ENCODE data around the gene ATXN1.

The ATXN1 gene

GRCh38 chr6:16535564-16535963 lies 225.7 kb downstream of the ATXN1 start:
- Histone ChIP-seq H3K4me1 (peaks cover 0 to 4% (median 0%) of the 10 kb centered on the region in 4 donors), H3K27ac (no peak overlapping the region), H3K4me3 (no peak overlapping the region), H3K36me3 (no peaks in the 10 kb centered on the region), H3K9me3 (no peaks in the 10 kb centered on the region), H3K27me3 (no peaks in the 10 kb centered on the region)
- intact Hi-C loops (cut with DNase I; ENCODE audit: low total_unique reads) = no loop called here
- TF ChIP-seq CTCF (IDR thresholded peaks at IDR 0.05) = no peak
- no peak for DNase-seq

- Histone ChIP-seq H3K4me1 (peaks cover 0 to 4% (median 0%) of the 10 kb centered on the region in 4 donors), H3K4me3 (no peak overlapping the region), H3K9me3 (no peaks in the 10 kb centered on the region), H3K36me3 (no peaks in the 10 kb centered on the region), H3K27ac (no peak overlapping the region), H3K27me3 (no peaks in the 10 kb centered on the region)
- no peak for DNase-seq
- intact Hi-C loops (cut with DNase I; ENCODE audit: low total_unique reads) = no loop called here
- TF ChIP-seq CTCF (IDR thresholded peaks at IDR 0.05) = no peak
Observed at GRCh38 chr6:16533721-16534136, 227.5 kb downstream of the ATXN1 start.

- H3K27ac ChIP-seq = no peak overlapping the region
- DNase-seq = no peak
- no peaks in the 10 kb centered on the region for H3K27me3 ChIP-seq
- H3K36me3 ChIP-seq = no peaks in the 10 kb centered on the region
- no peaks in the 10 kb centered on the region for H3K9me3 ChIP-seq
- peaks cover 0 to 4% (median 0%) of the 10 kb centered on the region in 4 donors for H3K4me1 ChIP-seq
- no peak for TF ChIP-seq CTCF (IDR thresholded peaks at IDR 0.05)
- H3K4me3 ChIP-seq = no peak overlapping the region
- intact Hi-C loops (cut with DNase I; ENCODE audit: low total_unique reads) = no loop called here
Observed at GRCh38 chr6:16533210-16533609, 228.1 kb downstream of the ATXN1 start.

GRCh38 chr6:16527691-16528090 lies 233.6 kb downstream of the ATXN1 start:
- Histone ChIP-seq H3K27ac (no peak overlapping the region), H3K9me3 (no peaks in the 10 kb centered on the region), H3K36me3 (no peaks in the 10 kb centered on the region), H3K4me3 (no peak overlapping the region), H3K4me1 (peaks cover 0 to 10% (median 0%) of the 10 kb centered on the region in 4 donors), H3K27me3 (no peaks in the 10 kb centered on the region)
- no peak for TF ChIP-seq CTCF (IDR thresholded peaks at IDR 0.05)
- intact Hi-C loops (cut with DNase I; ENCODE audit: low total_unique reads) = no loop called here
- DNase-seq = no peak

- H3K36me3 ChIP-seq = peaks cover 0 to 14% (median 12%) of the 10 kb centered on the region in 3 donors
- H3K4me3 ChIP-seq = no peak overlapping the region
- intact Hi-C loops (cut with DNase I; ENCODE audit: low total_unique reads) = no loop called here
- H3K4me1 ChIP-seq = peaks cover 0 to 10% (median 5%) of the 10 kb centered on the region in 4 donors
- H3K27me3 ChIP-seq = no peaks in the 10 kb centered on the region
- no peak overlapping the region for H3K27ac ChIP-seq
- DNase-seq = no peak
- no peaks in the 10 kb centered on the region for H3K9me3 ChIP-seq
- TF ChIP-seq CTCF (IDR thresholded peaks at IDR 0.05) = no peak
Observed at GRCh38 chr6:16524380-16524707, 236.9 kb downstream of the ATXN1 start.

Measured in tibial artery (tissue), 4 donors.